BJ (cell line): Measurements from ENCODE around the gene STK11IP. TPM values are rescaled to one million over a fixed set of nuclear protein-coding genes. Genes with fewer than 3 reads are reported as not detected.
A peak's percentile ranks its signal among the peaks of the same experiment; 100 is the strongest.

ENCODE experiments used
- CTCF ChIA-PET: fragments of 350-600 bp; formaldehyde crosslinking; extraction: SDS; loops from one replicate; lab custom pipeline; 2021; ENCODE audit warnings: antibody characterized with exemption, inconsistent platforms; lab: Yijun Ruan, JAX
- POLR2A ChIA-PET: fragments of 300-600 bp; sonication (Branson Sonifier 250); formaldehyde crosslinking; extraction: SDS; loops from one replicate; lab custom pipeline; 2021; ENCODE audit warnings: antibody characterized with exemption; lab: Charles Lee
- DNase-seq: peaks from one replicate; pipeline ENCODE4 v3.0.0-alpha.2; 2011; ENCODE audit warnings: low read depth
- H3K27me3 ChIP-seq: 2 replicates; pipeline ENCODE4 v1.6.0; 2011; ENCODE audit warnings: low read length; ENCODE audit not compliant: control insufficient read depth, insufficient read depth
- H3K36me3 ChIP-seq: 2 replicates; pipeline ENCODE4 v1.5.1; 2011; ENCODE audit warnings: low read length; ENCODE audit not compliant: control insufficient read depth, insufficient read depth
- H3K4me3 ChIP-seq: 2 replicates; pipeline ENCODE4 v1.5.1; 2011; ENCODE audit warnings: low read depth, mild to moderate bottlenecking, control low read depth, low read length
- polyA plus RNA-seq: library from polyadenylated mRNA; depleted of rRNA; stranded (reverse); fragments of >200 nt; gene quantifications from 2 replicates; pipeline ENCODE4 v1.2.3, GENCODE V29; 2011
- TF ChIP-seq, protein P1 (sequence below): IDR thresholded peaks from 2 replicates; pipeline ENCODE4 v1.5.1; 2011; ENCODE audit warnings: low read depth, mild to moderate bottlenecking, control low read depth, inconsistent platforms, low read length, moderate library complexity; ENCODE audit not compliant: insufficient read depth

The STK11IP gene
- polyA plus RNA-seq, 1 experiment, result 21.0 TPM

DNA sequence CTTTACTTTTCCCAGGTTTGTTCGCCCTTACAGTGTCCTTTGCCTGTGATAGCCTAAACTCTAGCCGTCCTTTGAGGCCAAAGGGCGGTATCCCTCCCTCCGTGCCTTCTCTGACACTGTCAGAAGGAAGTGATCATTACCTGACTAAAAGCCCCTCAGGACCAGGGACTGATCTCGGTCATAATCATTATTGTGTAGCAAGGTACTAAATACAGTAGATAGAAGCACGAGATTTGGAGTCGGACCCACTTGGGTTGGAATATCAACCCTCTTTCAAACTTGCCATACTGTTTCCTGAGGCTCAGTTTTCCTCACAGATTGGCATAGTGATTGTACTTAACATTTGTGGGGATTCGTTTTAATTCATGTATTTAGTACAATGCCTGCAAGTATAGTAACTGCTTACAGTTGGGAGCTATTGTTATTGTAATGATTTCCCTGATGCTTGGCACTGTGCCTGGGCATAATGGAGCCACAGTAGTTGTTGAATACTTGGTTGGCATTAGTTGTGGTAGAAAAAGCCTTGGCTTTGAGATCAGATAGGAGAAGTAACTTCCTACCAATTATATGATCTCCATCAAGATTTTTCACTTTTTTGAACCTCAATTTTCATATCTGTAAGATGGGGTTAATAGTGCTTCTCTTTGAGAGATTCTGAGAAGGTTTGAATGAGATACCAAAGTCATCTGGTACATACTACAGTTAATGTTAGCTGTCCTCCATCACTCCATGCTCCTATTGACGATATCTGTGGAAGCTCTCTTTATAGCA lies 836 bp downstream of the STK11IP start:
- CTCF ChIA-PET, result interaction anchor here (0.5 to 4.5 kb wide), 10 partner anchors 23 to 427 kb away, joined by 3 to 26 read pairs (median 4); partner anchors contain the start of gene OBSL1
- POLR2A ChIA-PET, result interaction anchor here (0.6 kb wide), 2 partner anchors 24 to 403 kb away, joined by 3 to 4 read pairs; no protein-coding TSS in a partner anchor
- no peaks in the 10 kb centered on the region for H3K27me3 ChIP-seq
- peak overlapping the region; percentile 83 for H3K4me3 ChIP-seq
- H3K36me3 ChIP-seq, result peaks cover 13% of the 10 kb centered on the region
- no peak for DNase-seq
- TF ChIP-seq, protein P1, sequence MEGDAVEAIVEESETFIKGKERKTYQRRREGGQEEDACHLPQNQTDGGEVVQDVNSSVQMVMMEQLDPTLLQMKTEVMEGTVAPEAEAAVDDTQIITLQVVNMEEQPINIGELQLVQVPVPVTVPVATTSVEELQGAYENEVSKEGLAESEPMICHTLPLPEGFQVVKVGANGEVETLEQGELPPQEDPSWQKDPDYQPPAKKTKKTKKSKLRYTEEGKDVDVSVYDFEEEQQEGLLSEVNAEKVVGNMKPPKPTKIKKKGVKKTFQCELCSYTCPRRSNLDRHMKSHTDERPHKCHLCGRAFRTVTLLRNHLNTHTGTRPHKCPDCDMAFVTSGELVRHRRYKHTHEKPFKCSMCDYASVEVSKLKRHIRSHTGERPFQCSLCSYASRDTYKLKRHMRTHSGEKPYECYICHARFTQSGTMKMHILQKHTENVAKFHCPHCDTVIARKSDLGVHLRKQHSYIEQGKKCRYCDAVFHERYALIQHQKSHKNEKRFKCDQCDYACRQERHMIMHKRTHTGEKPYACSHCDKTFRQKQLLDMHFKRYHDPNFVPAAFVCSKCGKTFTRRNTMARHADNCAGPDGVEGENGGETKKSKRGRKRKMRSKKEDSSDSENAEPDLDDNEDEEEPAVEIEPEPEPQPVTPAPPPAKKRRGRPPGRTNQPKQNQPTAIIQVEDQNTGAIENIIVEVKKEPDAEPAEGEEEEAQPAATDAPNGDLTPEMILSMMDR, result no peak

DNA sequence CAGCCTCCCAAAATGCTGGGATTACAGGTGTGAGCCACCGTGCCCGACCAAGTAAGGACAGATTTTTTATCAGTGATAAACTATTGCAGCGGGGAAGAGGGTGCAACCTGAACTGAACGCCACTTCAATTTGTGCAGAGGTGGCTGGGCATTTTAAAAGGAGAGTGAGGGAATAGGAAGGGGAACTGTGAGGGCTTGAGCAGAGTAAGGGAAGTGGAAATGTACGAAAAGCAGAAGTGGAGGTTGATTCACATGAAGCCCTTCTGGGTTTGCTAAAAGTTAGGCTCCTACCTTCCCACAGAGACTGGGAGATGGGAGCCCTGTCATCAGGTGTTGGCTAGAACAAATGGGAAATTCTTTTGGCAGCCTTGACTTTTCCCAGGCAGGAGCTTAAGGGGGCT lies 6.1 kb downstream of the STK11IP start:
- peaks cover 34% of the 10 kb centered on the region for H3K36me3 ChIP-seq
- DNase-seq, result no peak
- TF ChIP-seq, protein P1, result no peak
- ChIA-PET POLR2A (no interaction called here), CTCF (interaction anchor here (1.5 to 1.6 kb wide), 2 partner anchors 43 kb away, joined by 3 read pairs; no protein-coding TSS in a partner anchor)
- H3K4me3 ChIP-seq, result no peak overlapping the region
- no peaks in the 10 kb centered on the region for H3K27me3 ChIP-seq

DNA sequence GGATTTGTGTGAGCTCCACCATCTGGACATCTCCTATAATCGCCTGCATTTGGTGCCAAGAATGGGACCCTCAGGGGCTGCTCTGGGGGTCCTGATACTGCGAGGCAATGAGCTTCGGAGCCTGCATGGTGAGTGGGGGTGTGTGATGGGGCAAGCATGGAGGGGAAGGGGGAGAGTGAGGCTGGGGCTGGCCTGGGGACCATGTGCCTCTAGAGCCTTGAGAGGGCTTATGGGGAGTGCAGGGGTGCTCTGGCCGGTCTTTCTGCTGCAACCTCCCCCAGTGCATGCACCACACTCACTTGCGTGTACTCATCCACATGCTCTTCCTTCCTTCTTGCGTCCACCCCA lies 7.9 kb downstream of the STK11IP start:
- Histone ChIP-seq H3K36me3 (peaks cover 38% of the 10 kb centered on the region), H3K27me3 (no peaks in the 10 kb centered on the region), H3K4me3 (no peak overlapping the region)
- POLR2A ChIA-PET, result no interaction called here
- TF ChIP-seq, protein P1, result no peak
- CTCF ChIA-PET, result interaction anchor here (1.0 to 1.6 kb wide), 2 partner anchors 10 to 45 kb away, joined by 3 to 4 read pairs; no protein-coding TSS in a partner anchor
- DNase-seq, result no peak

DNA sequence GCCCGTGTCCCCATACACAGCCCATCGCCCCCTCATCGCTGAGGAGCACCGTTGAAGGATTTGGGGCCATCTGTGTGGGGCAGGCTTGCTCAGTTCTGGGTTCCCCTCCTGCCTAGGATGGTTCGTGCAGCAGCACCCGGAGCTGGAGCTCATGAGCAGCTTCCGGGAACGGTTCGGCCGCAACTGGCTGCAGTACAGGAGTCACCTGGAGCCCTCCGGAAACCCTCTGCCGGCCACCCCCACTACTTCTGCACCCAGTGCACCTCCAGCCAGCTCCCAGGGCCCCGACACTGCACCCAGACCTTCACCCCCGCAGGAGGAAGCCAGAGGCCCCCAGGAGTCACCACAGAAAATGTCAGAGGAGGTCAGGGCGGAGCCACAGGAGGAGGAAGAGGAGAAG lies 10.3 kb downstream of the STK11IP start:
- CTCF ChIA-PET, result no interaction called here
- TF ChIP-seq, protein P1, result no peak
- Histone ChIP-seq H3K27me3 (no peaks in the 10 kb centered on the region), H3K4me3 (no peak overlapping the region), H3K36me3 (peaks cover 31% of the 10 kb centered on the region)
- DNase-seq, result no peak
- POLR2A ChIA-PET, result no interaction called here

DNA sequence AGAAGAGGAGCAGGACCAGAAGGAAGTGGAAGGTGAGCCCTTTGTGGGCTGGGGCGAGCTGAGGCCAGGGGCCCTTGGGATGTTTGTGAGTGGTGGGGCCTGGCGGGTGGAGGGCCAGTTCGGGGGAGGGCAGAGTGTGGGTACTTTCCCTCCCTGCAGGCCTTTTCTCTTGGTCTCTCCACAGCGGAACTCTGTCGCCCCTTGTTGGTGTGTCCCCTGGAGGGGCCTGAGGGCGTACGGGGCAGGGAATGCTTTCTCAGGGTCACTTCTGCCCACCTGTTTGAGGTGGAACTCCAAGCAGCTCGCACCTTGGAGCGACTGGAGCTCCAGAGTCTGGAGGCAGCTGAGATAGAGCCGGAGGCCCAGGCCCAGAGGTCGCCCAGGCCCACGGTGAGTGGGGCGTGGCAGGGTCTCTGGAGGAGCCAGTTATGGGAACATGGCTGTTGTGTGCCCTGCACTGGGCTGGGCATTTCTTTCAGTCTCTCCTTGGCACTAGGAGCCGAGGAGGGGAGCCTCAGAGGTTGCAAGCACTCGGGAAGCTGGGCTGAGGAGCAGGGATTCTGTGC lies 10.8 kb downstream of the STK11IP start:
- TF ChIP-seq, protein P1, result no peak
- Histone ChIP-seq H3K36me3 (peaks cover 31% of the 10 kb centered on the region), H3K4me3 (no peak overlapping the region), H3K27me3 (no peaks in the 10 kb centered on the region)
- ChIA-PET CTCF (interaction anchor here (0.7 kb wide), 1 partner anchor 34 kb away, joined by 3 read pairs; no protein-coding TSS in a partner anchor), POLR2A (no interaction called here)
- DNase-seq, result no peak
